DMS153 treated with DMSO at 0.1 percent for 48 hours (cell line): ENCODE results near the gene TNNT1.
A peak's percentile ranks its signal among the peaks of the same experiment; 100 is the strongest.

Experiments used
- DNase-seq: peaks from one replicate; lab custom pipeline; 2025; ENCODE audit not compliant: unreplicated experiment; lab: John Stamatoyannopoulos, UW

Gene TNNT1

GRCh38 chr19:55145232-55145631 lies 3.8 kb downstream of the TNNT1 start:
- no peak for DNase-seq

- DNase-seq, result no peak
These were observed 7.3 kb downstream of the TNNT1 start for GRCh38 chr19:55141696-55142095.

DNA sequence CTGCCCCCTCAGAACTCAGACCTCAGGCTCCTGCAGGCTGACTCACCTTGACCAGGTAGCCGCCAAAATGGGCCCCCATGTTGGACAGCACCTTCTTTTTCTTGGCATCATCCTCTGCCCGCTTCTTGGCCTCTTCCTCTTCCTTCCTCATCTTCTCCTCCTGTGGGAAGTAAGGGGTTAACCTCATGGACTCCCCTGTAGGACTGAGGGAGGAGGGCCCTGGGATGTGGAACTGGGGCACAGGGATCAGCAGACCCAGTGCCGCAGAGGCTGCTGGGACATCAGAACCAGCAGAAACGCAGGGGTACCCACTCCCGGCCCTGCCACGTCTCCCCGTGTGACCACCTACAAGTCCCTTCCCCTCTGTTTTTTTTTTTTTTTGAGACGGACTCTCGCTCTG lies 11.1 kb downstream of the TNNT1 start:
- no peak for DNase-seq

GRCh38 chr19:55136399-55137102 lies 12.5 kb downstream of the TNNT1 start:
- no peak for DNase-seq

GRCh38 chr19:55134736-55135135 lies 14.3 kb downstream of the TNNT1 start:
- DNase-seq, result no peak

DNA sequence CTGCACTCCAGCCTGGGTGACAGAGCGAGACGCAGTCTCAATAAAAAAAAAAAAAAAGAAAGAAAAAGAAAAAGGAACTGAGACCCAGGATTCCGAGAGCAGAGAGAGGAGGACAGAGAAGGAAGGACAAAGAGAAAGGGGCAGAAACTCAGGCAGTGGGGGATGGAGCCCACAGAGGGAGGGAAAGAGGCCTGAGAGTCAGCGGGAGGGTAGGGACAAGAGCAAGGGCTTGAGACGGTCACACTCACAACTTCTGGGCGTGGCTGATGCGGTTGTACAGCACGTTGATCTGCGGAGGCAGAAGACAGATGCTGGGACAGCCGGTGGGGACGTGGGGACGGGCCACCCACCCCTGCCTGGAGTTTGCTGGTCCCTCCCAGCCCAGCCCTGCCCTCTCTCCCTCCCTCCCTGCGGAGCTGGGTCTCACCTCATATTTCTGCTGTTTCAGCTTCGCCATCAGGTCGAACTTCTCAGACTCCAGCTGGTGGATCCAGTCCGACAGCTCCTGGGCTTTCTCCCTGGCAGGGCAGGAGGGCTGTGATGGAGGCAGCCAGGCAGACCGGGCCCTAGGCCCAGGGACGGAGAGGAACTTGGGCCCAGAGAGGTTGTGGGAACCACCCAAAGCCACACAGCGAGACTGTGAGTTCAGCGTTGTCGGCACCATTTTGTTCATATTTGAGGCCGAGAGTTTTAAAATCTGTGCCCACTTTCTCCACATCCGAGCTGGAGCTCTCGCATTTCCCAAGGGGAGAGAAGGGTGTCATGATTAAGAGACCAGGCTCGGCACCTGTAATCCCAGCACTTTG lies 15.2 kb downstream of the TNNT1 start:
- DNase-seq, result no peak

- DNase-seq, result no peak
These were observed 16.4 kb downstream of the TNNT1 start for GRCh38 chr19:55132453-55133129.

- no peak for DNase-seq
These were observed 17.6 kb downstream of the TNNT1 start for GRCh38 chr19:55131421-55131820.

GRCh38 chr19:55119053-55119452 lies 30.0 kb downstream of the TNNT1 start:
- DNase-seq, result no peak

DNA sequence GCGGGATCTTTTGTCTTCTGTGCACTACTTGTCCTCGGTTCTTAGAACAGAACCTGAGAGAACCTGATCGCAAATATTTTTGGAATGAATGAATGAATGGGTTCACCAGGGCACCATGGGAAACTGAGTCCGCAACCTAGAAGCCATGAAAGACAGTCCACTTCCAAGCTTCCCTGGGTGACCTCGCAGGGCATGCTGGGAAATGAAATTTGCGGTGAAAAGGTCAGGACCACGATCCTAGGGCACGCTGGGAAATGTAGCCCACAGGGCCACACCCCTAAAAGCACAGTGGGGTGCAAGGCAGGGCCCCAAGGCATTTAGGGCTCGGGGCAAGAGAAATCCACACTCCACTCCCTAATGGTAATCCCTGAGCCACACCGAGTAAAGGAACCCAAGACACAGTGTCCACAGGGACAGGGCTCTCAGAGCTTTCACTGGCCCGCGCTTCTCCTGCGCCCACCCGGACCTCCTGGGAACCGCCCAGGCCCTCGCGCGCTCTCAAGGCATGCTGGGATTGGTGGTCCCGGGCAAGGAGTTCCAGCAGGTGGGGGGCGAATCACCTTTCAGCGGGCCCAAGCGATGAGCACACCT lies 30.5 kb downstream of the TNNT1 start:
- DNase-seq, result peak; percentile 18

DNA sequence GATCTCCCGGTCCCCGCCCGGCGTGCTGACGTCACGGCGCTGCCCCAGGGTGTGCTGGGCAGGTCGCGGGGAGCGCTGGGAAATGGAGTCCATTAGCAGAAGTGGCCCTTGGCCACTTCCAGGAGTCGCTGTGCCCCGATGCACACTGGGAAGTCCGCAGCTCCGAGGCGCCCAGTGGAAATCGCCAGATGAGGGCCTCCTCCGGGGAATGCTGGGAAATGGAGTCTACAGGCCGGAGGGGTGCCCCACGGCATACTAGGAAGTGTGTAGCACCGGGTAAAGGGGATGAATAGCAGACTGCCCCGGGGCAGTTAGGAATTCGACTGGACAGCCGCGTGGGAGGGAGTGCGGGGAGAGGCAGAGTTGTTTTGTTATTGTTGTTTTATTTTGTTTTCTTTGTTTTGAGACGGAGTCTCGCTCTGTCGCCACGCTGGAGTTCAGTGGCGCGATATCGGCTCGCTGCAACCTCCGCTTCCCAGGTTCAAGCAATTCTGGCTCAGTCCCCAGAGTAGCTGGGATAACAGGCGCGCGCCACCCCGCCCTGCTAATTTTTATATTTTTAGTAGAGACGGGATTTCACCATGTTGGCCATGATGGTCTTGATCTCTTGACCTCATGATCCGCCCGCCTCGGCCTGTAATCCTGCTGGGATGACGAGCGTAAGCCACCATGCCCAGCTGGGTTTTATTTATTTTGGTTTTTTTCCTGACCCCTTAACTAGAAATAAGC lies 31.2 kb downstream of the TNNT1 start:
- DNase-seq, result peak; percentile 95

DNA sequence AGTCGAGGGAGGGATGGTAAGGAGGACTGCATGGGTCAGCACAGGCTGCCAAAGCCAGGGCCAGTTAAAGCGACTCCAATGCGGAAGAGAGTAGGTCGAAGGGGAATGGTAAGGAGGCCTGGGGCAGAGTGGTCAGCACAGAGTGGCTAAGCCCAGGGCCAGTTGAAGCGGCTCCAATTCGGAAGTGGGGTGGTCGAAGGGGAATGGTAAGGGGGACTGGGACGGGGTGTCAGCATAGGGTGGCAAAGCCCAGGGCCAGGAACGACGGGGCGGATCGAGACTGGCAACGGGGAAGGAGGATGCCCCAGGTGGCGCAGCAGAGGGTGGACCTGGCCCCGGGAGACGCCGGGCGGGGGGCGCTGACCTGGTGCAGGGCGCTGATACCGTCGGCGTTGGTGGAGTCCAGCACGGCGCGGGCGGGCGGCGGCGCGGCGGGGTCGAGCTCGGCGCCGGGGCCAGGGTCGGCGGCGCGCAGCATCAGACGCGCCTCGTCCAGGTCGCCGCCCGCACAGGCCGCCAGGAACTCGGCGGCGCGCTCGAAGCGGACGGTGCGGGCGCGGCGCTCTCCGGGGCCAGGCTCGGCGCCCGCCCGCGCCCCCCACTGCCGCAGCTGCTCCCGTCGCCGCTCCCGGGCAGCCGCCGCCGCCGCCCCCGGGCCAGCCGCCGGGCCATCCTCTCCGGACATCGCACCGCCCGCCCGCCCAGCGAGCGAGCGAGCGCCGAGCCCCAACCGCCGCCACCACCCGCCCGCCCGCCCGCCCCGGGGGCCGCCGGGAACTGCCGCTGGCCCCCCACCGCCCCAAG lies 31.9 kb downstream of the TNNT1 start, which contains the start of gene PPP1R12C:
Gene PPP1R12C, minus strand, starts transcription at position 779 of the 804 bp plus-strand sequence. Its CDS starts 94 bp downstream, at position 685.
- no peak for DNase-seq

- no peak for DNase-seq
These were observed 32.7 kb downstream of the TNNT1 start for GRCh38 chr19:55116232-55116858.

GRCh38 chr19:55115446-55116065 lies 33.5 kb downstream of the TNNT1 start:
- no peak for DNase-seq

GRCh38 chr19:55114566-55115145 lies 34.4 kb downstream of the TNNT1 start:
- no peak for DNase-seq

GRCh38 chr19:55113570-55114039 lies 35.4 kb downstream of the TNNT1 start:
- DNase-seq, result no peak

DNA sequence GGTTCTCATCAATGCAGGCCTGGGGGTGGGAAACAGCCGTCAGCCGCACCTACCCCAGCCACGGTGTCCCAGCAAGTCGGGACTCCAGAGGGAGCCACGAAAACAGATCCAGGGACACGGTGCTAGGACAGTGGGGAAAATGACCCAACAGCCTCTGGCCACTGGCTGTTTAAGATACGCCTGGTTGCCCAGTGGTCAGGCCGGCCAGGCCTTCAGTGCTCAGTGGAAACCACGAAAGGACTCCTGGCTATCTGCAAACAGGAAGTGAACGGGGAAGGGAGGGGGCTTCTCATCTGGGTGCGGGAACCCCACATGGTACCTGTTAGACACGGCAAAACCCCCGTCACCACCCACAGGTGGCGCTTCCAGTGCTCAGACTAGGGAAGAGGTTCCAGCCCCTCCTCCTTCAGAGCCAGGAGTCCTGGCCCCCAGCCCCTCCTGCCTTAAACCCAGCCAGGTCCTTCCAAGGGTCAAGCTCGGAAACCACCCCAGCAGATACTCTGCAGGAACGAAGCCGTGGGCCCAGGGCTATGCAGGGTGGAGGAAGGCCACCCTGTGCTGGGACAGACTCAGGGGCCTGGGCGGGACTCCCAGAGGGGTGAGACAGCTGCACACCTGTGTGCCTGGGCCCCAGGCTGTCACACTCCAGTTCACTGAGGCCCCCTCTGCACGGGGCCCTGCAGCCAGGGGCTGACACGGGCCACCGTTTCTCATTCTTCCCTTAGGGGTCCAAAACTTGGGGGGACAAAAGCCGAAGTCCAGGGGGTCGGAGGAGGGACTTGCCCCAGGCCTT lies 36.0 kb downstream of the TNNT1 start:
- DNase-seq, result no peak
